Activated CD4-positive, alpha-beta memory T cell treated with anti-CD3 and anti-CD28 coated beads for 36 hours (primary cell): ENCODE results near the gene HELZ. TPM values are rescaled to one million over a fixed set of nuclear protein-coding genes. Genes with fewer than 3 reads are reported as not detected.

Experiments
- total RNA-seq, 2 experiments: library from RNA; stranded (reverse); gene quantifications; one replicate each; pipeline ENCODE4 v1.2.3, GENCODE V29; 2021

HELZ gene
- total RNA-seq, 2 experiments from 2014 or later, result 52.0 to 53.1 TPM

Other genes starting within 250 kb of the HELZ start
- not detected for gene CACNG1, start 200.6 kb downstream of the HELZ start, total RNA-seq
- gene PSMD12, start 121.4 kb upstream of the HELZ start, total RNA-seq, result 10 to 100 TPM; 94.0 to 98.6 TPM
- gene PITPNC1, start 132.1 kb upstream of the HELZ start, total RNA-seq, result 10 to 100 TPM; 35.7 to 37.3 TPM